Activated CD8-positive, alpha-beta memory T cell treated with anti-CD3 and anti-CD28 coated beads, Interleukin-2, amount 10 ng/mL, durations not matched to agents 7 days and 5 days (primary cell): ENCODE results near the gene MDH1B. TPM values are rescaled to one million over a fixed set of nuclear protein-coding genes. Genes with fewer than 3 reads are reported as not detected.
"Not testable (repeated sequence)": the region's sequence is repeated elsewhere in the genome, so short reads cannot be mapped to it uniquely, and the experiment has no call there.

Experiments used
- ATAC-seq: fragments of 150-1000 bp; cut with Tn5 transposase; one replicate; pipeline ENCODE4 v1.10.0; 2021; ENCODE audit warnings: moderate library complexity
- CTCF ChIA-PET: fragments of 350-600 bp; sonication (Branson Sonifier 250); formaldehyde crosslinking; loops from one replicate; lab custom pipeline; 2021; ENCODE audit warnings: antibody characterized with exemption; lab: Charles Lee
- DNase-seq: peaks from one replicate; pipeline ENCODE4 v3.0.0-alpha.2; 2020
- H3K27ac Mint-ChIP-seq: one replicate; pipeline ENCODE4 v1.8.0; 2021; ENCODE audit warnings: mild to moderate bottlenecking, mixed read lengths
- H3K27me3 Mint-ChIP-seq: one replicate; pipeline ENCODE4 v1.8.0; 2021; ENCODE audit warnings: mixed read lengths
- H3K36me3 Mint-ChIP-seq: one replicate; pipeline ENCODE4 v1.8.0; 2021; ENCODE audit warnings: mild to moderate bottlenecking, mixed read lengths
- H3K4me1 Mint-ChIP-seq: one replicate; pipeline ENCODE4 v1.8.0; 2021; ENCODE audit warnings: mixed read lengths
- H3K4me3 Mint-ChIP-seq: one replicate; pipeline ENCODE4 v1.8.0; 2021; ENCODE audit warnings: mild to moderate bottlenecking, moderate library complexity, mixed read lengths
- H3K9me3 Mint-ChIP-seq: one replicate; pipeline ENCODE4 v1.8.0; 2022; ENCODE audit warnings: low read depth, mixed read lengths
- total RNA-seq, 2 experiments: library from RNA; stranded (reverse); gene quantifications; one replicate each; pipeline ENCODE4 v1.2.3, GENCODE V29; 2021

Gene MDH1B
- total RNA-seq, 2 experiments from 2014 or later: 0.23 to 0.32 TPM

DNA sequence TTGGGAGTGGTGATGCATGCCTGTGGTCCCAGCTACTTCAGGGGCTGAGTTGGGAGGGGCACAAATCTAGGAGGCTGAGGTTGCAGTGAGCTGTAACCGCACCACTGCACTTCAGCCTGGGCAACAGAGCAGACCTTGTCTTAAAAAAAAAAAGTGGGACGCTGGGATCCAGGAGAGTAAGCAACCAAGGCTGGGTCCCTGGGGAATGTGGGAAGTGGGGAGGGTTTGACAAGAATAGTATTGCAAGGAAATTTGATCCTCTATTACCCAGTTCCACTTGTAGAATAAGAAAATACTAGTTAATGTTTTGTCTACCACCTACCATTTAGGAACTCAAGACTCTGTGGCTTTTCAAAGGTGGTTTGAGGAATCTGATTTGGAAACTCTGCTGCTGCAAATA lies 25.9 kb downstream of the MDH1B start:
- Mint-ChIP-seq H3K27ac (no peak overlapping the region), H3K9me3 (no peaks in the 10 kb centered on the region), H3K4me3 (no peak overlapping the region), H3K27me3 (peaks cover 17% of the 10 kb centered on the region), H3K4me1 (peaks cover 2% of the 10 kb centered on the region), H3K36me3 (no peaks in the 10 kb centered on the region)
- DNase-seq (no peak), ATAC-seq (no peak)
- CTCF ChIA-PET: no interaction called here

DNA sequence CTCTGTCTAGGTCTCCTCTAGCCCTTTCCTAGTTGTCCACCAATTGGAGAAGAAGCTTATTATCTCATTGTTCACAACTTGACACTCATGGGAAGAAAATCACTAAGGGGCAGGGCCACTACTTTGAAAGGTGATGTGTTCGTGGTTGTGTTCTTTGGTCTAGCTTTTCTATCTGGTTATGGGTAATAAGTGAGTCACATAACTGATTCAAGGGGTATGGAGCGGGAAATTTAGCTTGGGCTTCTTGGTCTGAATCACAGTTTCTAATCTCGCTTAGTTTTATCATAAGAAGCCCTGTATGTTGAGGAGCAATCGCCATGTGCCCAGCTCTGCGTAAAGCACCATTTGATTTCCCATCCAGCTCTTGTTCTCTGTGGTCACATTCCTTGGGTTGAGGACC lies 28.2 kb downstream of the MDH1B start:
- Mint-ChIP-seq H3K4me1 (peaks cover 2% of the 10 kb centered on the region), H3K4me3 (no peak overlapping the region), H3K27me3 (peaks cover 15% of the 10 kb centered on the region), H3K27ac (no peak overlapping the region), H3K9me3 (no peaks in the 10 kb centered on the region), H3K36me3 (no peaks in the 10 kb centered on the region)
- no peak for ATAC-seq
- CTCF ChIA-PET: interaction anchor here (0.6 kb wide), 1 partner anchor 152 kb away, joined by 3 read pairs; no protein-coding TSS in a partner anchor
- DNase-seq: no peak

DNA sequence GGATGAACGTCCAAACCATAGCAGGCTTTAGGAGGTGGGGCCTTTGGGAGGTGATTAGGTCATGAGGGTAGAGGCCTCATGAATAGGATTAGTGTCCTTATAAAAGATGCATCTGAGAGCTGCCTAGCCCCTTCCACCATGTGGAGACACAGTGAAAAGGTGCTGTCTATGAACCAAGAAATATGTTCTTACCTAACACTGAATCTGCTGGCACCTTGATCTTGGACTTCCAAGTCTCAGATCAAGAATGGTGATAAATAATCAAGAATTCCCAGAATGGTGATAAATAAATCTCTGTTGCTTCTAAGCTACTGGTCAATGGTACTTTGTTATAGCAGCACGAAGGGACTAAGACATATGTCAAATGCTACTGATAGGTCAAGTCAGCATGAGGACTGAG lies 31.8 kb downstream of the MDH1B start:
- H3K27me3 Mint-ChIP-seq: peaks cover 24% of the 10 kb centered on the region
- H3K4me3 Mint-ChIP-seq: no peak overlapping the region
- no peak overlapping the region for H3K27ac Mint-ChIP-seq
- ATAC-seq: no peak
- H3K36me3 Mint-ChIP-seq: no peaks in the 10 kb centered on the region
- H3K4me1 Mint-ChIP-seq: peaks cover 2% of the 10 kb centered on the region
- CTCF ChIA-PET: no interaction called here
- no peak for DNase-seq
- H3K9me3 Mint-ChIP-seq: no peaks in the 10 kb centered on the region

DNA sequence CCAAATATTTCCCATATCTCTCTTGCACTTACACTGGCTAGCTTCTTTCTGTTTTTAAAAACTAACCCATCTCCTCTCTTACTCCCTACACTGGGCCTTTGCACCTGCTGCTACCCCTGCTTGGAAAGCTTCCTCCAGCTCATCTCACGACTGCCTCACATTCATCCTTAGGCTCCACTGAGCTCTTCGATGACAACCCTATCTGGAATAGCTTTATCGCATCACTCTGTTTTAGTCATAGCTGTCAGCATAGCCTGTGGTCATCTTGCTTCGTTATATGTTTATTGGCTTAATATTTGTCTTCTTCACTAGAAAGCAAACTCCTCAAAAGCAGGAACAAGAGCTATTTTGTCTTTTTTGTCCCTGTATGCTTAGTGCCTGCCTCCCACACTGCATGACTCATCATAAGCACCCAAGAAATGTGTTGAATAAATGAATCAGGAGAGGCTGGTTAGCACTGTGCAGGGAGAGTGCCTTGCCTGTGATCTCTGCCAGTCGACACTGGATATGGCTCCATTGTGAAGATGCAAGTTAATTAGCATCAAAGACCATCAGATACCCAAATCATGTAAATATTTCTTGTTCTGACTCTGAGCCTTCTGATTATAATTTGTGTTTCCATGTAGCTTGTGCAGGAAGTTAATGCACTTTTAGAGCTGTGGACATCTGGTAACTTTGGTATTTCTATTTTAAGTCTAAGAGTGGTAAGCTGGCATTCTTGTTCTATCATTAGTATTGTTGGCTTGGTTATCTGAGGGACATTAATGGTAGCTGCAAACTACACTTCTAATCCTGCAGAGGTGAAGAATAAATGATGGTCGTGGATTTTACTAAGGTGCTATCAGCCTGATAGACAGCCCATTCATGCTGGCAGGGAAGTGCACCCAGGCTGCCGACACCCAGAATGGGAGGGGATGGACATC lies 36.6 kb downstream of the MDH1B start:
- H3K4me3 Mint-ChIP-seq: no peak overlapping the region
- no peaks in the 10 kb centered on the region for H3K36me3 Mint-ChIP-seq
- peaks cover 37% of the 10 kb centered on the region for H3K27me3 Mint-ChIP-seq
- no peak overlapping the region for H3K27ac Mint-ChIP-seq
- ATAC-seq (no peak), DNase-seq (no peak)
- no peaks in the 10 kb centered on the region for H3K9me3 Mint-ChIP-seq
- no peaks in the 10 kb centered on the region for H3K4me1 Mint-ChIP-seq
- CTCF ChIA-PET: no interaction called here

DNA sequence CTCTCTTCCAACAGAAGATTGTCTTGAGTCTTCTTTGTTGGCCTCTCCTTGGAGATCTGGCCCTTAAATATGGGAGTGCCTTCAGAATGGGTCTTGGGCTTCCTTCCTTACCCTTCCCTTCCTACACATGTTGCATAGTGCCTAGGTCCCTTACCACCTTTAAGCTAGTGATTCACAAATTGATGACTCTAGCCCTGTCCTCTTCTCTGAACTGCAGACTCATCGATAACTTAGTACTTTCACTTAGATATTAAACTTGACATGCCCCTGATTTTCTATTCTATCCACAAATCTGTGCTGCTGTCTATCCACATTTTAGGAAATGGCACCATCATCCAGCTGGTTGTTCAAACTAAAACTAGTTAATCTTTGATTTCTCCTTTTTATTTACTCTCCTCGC lies 37.8 kb downstream of the MDH1B start:
- CTCF ChIA-PET: no interaction called here
- no peak overlapping the region for H3K4me3 Mint-ChIP-seq
- no peak overlapping the region for H3K27ac Mint-ChIP-seq
- H3K9me3 Mint-ChIP-seq: no peaks in the 10 kb centered on the region
- ATAC-seq: no peak
- H3K36me3 Mint-ChIP-seq: no peaks in the 10 kb centered on the region
- no peak for DNase-seq
- peaks cover 35% of the 10 kb centered on the region for H3K27me3 Mint-ChIP-seq
- H3K4me1 Mint-ChIP-seq: no peaks in the 10 kb centered on the region

DNA sequence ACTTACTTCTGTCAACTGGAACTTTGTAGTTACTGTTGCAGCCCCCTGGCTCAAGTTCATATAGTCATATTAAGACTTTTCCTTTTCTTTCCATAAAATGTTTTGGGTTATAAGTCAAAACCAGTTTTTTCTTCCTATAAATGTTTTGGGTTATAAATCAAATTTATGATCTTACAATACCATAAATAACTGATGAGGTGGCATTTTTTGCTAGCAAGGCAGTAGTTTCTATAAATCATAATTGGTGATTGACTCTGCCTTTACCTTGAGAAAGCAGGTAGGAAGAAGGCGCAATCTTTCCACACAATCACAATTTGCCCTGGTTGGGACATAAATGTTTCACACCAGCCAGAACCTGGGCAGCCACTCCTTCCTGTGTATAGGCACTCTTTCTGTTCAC lies 41.8 kb downstream of the MDH1B start:
- no peak overlapping the region for H3K27ac Mint-ChIP-seq
- CTCF ChIA-PET: no interaction called here
- no peaks in the 10 kb centered on the region for H3K4me1 Mint-ChIP-seq
- no peak overlapping the region for H3K4me3 Mint-ChIP-seq
- no peak for DNase-seq
- H3K27me3 Mint-ChIP-seq: peaks cover 35% of the 10 kb centered on the region
- ATAC-seq: no peak
- H3K36me3 Mint-ChIP-seq: no peaks in the 10 kb centered on the region
- peaks cover 2% of the 10 kb centered on the region for H3K9me3 Mint-ChIP-seq

DNA sequence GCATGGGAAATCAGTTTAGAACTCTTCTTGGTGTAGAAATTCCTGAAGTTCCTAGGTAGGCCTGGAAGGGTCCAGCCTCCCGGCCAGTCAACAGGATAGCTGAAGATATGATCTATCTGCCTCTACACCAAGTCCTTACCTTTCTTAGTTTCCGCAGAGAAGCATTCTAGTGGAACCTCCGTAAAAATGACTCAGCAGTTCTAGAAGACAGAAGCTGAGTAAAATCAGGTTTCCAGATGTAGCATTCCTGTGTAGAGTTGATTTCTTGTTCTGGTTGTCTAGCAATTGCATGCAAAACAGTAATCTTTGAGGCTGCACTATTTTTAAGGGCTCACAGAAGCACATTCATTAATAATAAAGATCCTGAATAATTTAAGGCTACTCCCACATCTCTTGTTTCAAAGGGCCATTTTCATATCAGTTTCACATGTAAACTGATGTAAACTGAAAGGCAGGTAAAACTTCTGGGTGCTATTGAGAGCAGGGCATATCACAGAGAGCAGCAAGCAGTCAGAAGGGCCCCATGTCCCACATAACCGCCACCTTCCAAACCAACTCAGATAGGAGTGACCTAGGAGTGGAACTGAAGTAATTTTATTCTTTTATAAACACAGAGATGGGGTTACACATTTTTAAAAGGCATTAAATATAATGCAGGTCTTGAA lies 43.7 kb downstream of the MDH1B start:
- Mint-ChIP-seq H3K4me1 (no peaks in the 10 kb centered on the region), H3K4me3 (no peak overlapping the region), H3K27me3 (peaks cover 32% of the 10 kb centered on the region), H3K36me3 (no peaks in the 10 kb centered on the region), H3K9me3 (peaks cover 2% of the 10 kb centered on the region), H3K27ac (no peak overlapping the region)
- CTCF ChIA-PET: no interaction called here
- ATAC-seq (no peak), DNase-seq (no peak)

DNA sequence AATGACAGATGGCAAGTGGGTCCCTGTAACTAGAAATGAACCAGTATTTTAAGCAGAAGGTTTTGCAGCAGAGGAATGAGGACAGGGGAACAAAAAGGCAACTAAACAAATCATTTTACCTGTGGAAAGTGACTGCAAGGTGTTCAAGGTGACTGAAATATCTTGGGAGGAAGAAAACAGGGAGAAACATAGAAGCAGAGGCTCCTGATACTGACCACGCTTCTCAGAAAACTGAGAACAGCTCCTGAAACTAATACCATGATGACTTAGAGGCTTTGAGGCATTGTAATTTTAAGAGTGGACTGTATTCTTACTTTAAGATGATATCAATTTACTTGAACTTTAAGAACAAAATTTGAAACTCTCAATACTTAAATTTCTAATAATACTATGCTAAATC lies 46.8 kb downstream of the MDH1B start, which contains the start of gene DYTN:
Gene DYTN (minus strand): TSS at position 101 of the 400 bp plus-strand sequence. CDS start 117 bp downstream, outside the sequence.
- Mint-ChIP-seq H3K36me3 (no peaks in the 10 kb centered on the region), H3K4me3 (no peak within 1 kb of the TSS), H3K9me3 (peaks cover 2% of the 10 kb centered on the region), H3K27me3 (peaks cover 24% of the 10 kb centered on the region), H3K27ac (no peak within 1 kb of the TSS), H3K4me1 (peaks cover 2% of the 10 kb centered on the region)
- no peak for ATAC-seq
- CTCF ChIA-PET: no interaction called here
- no peak for DNase-seq

DNA sequence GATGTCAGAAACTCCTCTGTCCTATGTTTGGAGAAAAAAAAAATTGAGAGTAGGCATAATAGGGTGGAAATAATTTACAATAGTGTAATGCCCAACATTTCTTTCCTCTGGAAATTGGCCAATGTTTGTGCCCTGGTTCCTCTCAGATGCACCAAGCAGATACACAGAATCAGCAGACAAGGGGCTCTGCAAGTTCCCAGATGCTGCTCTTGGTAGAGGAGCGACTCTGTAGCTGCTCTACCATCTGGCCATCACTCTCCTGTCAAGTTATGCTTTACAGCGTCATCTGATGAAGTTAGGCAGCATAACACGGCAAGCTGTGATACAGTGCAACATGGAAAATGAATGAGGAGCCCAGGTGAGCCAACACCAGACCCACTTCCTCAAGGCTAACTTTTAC lies 48.5 kb downstream of the MDH1B start:
- no peak overlapping the region for H3K27ac Mint-ChIP-seq
- ATAC-seq: no peak
- H3K9me3 Mint-ChIP-seq: no peaks in the 10 kb centered on the region
- peaks cover 2% of the 10 kb centered on the region for H3K4me1 Mint-ChIP-seq
- H3K36me3 Mint-ChIP-seq: no peaks in the 10 kb centered on the region
- no peak for DNase-seq
- CTCF ChIA-PET: no interaction called here
- peaks cover 19% of the 10 kb centered on the region for H3K27me3 Mint-ChIP-seq
- no peak overlapping the region for H3K4me3 Mint-ChIP-seq

DNA sequence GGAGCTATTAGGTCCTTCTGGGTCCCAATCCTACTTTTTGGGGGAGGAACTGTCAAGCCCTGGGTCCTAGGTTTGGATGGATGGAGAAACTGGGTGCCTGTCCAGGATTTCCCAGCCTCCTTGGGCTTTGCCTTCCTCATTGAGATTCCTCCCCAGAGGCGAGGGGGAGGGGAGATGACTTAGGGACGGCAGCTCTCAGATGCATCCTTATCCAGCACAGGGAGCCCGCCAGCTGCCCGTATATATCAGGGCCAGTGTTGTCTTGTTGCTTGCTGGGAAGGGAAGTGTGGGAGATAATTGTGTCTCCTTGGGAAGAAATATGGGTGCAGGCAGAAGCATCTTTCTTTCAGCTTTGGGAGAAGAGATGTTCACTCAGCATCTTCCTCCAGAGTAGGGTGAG lies 49.9 kb downstream of the MDH1B start:
- CTCF ChIA-PET, H3K4me3 Mint-ChIP-seq, H3K4me1 Mint-ChIP-seq, ATAC-seq, DNase-seq, H3K27ac Mint-ChIP-seq, H3K36me3 Mint-ChIP-seq, H3K9me3 Mint-ChIP-seq: not testable (repeated sequence)
- H3K27me3 Mint-ChIP-seq: peaks cover 18% of the 10 kb centered on the region

DNA sequence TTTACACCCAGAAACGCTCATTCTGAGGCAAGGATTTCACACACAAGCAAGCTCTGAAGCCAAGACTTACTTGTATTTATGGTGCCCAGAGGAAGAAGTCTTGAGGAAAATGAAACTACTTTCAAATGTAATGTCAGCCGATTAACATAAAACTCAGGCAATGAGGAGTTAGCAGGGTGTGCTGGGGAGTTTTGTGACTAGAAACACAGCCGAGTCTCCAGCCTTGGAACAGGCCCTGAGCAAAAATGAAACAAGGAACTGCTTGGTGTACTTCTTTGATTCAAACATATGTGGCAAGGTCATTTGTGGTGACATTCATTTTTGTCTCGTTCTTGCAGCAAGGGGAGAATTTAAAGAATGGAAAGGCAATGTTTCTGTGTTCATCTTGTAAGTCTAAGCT lies 51.4 kb downstream of the MDH1B start:
- Mint-ChIP-seq H3K36me3 (no peaks in the 10 kb centered on the region), H3K27ac (no peak overlapping the region), H3K9me3 (no peaks in the 10 kb centered on the region), H3K27me3 (peaks cover 10% of the 10 kb centered on the region), H3K4me3 (no peak overlapping the region), H3K4me1 (peaks cover 2% of the 10 kb centered on the region)
- no peak for DNase-seq
- ATAC-seq: no peak
- CTCF ChIA-PET: no interaction called here

DNA sequence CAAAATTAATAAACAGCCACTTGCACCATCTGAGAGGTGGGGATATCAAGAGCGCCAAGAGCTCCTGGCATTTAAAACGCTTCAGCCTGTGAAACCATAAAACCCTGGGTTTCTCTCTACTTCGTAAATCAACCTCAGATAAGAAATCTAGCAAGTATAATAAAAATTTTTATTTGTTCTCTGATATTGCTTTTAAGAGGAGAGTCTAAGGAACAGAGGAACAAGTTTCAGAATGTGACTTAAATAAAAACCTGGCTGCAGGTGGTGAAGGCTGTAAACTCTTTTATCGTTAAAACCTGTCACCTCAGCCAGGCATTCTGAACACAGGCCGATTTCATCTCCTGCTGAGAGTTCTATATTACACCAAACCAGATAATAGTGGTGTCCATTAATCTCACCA lies 56.8 kb downstream of the MDH1B start:
- H3K36me3 Mint-ChIP-seq: no peaks in the 10 kb centered on the region
- ATAC-seq: no peak
- CTCF ChIA-PET: no interaction called here

DNA sequence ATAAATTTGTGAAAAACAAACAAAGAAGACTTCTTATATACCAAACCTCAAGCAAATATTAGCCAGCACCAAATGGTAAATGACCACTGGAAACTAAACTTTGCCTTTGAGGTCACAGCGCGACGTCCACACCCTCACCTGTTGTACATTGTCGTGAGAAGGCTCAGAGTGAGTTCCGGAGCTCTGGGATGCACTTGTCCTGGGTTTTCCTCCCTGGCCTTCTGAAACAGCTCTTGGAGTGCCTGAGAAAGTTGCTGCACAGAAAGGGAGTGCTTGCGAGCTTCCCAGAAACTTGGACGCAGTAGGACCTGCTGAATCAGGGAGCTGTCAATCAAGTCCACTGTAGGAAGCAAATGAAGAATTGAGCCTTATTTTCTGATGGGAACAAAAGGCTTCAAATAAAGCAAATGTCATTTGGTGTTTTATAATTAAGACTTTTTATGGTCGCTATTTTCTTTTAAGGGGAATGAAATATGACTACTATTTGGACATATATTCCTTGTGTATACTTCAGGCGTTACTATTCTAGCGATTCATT lies 57.9 kb downstream of the MDH1B start:
- Mint-ChIP-seq H3K27ac (no peak overlapping the region), H3K4me1 (no peaks in the 10 kb centered on the region), H3K4me3 (no peak overlapping the region), H3K9me3 (no peaks in the 10 kb centered on the region), H3K36me3 (no peaks in the 10 kb centered on the region), H3K27me3 (peaks cover 13% of the 10 kb centered on the region)
- CTCF ChIA-PET: no interaction called here
- DNase-seq: no peak
- ATAC-seq: no peak

More for the DNA sequence above, 56.8 kb downstream of the MDH1B start:
- Mint-ChIP-seq H3K4me1 (no peaks in the 10 kb centered on the region), H3K9me3 (no peaks in the 10 kb centered on the region), H3K27me3 (peaks cover 13% of the 10 kb centered on the region), H3K27ac (no peak overlapping the region), H3K4me3 (no peak overlapping the region)
- DNase-seq: no peak
